ENCODE measurements around the gene SND1. TPM values are rescaled to one million over a fixed set of nuclear protein-coding genes. Genes with fewer than 3 reads are reported as not detected.
A peak's percentile ranks its signal among the peaks of the same experiment; 100 is the strongest.

SND1 gene
- total RNA-seq, 3 donors from 2014 or later, result 260 to 267 (median 267) TPM

DNA sequence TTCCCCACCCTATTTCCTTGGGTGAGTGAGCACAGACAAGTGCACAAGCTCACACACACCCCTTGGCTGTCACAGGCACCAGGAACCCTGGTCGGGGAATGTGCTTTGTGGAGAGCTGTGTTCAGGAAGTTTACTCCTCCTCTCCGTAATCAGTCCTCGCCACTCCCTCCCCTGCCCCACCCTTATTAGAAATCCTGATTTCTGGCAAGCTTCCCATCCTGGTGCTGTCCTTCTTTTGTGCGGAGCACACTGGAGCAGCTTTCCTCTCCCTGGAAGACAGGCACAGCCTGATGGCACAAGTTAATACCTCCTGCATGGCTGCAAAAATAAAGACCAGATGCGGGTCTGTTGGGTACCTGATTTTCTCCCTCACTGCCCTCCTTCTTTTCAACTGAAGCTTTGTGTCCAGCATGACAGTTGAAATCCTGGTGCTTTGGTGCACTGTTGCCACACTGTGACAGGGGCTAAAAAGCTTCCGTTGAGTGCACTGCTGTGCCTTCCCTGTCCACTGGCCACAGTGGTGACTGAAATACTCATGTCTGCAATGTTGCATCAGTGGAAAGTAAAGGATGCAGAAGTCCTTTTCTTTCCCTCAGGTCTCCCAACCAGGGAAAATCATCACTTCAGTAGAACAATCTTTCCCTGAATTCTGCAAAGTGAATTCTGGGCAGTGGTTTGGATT lies 324.2 kb downstream of the SND1 start:
- no peak for DNase-seq
- H3K27me3 Mint-ChIP-seq (ENCODE audit: low read depth), result no peaks in the 10 kb centered on the region
- peaks cover 72% of the 10 kb centered on the region for H3K36me3 Mint-ChIP-seq (ENCODE audit: insufficient read depth)
- ATAC-seq, result no peak
- no peak overlapping the region for H3K4me3 Mint-ChIP-seq
- peaks cover 6% of the 10 kb centered on the region for H3K4me1 Mint-ChIP-seq (ENCODE audit: low read depth)
- peaks cover 23% of the 10 kb centered on the region for H3K9me3 Mint-ChIP-seq

- H3K27me3 Mint-ChIP-seq (ENCODE audit: low read depth), result no peaks in the 10 kb centered on the region
- no peak overlapping the region for H3K4me3 Mint-ChIP-seq
- H3K4me1 Mint-ChIP-seq (ENCODE audit: low read depth), result peaks cover 9% of the 10 kb centered on the region
- ATAC-seq (no peak), DNase-seq (no peak)
- H3K9me3 Mint-ChIP-seq, result peaks cover 23% of the 10 kb centered on the region
- H3K36me3 Mint-ChIP-seq (ENCODE audit: insufficient read depth), result peaks cover 72% of the 10 kb centered on the region
Observed at GRCh38 chr7:127976738-127977120, 324.7 kb downstream of the SND1 start.

DNA sequence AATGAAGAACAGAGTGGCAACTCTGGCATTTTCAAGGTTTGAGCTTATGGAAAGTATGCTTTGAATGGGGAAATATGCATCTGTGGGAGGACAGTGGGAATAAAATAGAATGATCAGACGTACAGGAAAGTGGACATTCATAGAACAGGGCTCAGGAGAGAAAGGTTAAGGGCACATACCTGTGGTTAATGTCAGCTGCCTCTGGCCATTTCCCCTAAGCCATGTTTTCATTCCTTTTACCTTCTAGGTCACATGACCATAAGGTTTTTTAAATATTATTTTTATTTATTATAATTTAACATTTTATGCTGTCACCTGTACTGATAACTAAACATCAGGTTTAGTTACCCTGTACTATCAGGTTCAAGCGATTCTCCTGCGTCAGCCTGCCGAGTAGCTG lies 326.4 kb downstream of the SND1 start:
- peaks cover 62% of the 10 kb centered on the region for H3K36me3 Mint-ChIP-seq (ENCODE audit: insufficient read depth)
- peaks cover 23% of the 10 kb centered on the region for H3K9me3 Mint-ChIP-seq
- DNase-seq, result no peak
- no peak overlapping the region for H3K4me3 Mint-ChIP-seq
- ATAC-seq, result no peak
- H3K27me3 Mint-ChIP-seq (ENCODE audit: low read depth), result no peaks in the 10 kb centered on the region
- H3K4me1 Mint-ChIP-seq (ENCODE audit: low read depth), result peaks cover 17% of the 10 kb centered on the region

DNA sequence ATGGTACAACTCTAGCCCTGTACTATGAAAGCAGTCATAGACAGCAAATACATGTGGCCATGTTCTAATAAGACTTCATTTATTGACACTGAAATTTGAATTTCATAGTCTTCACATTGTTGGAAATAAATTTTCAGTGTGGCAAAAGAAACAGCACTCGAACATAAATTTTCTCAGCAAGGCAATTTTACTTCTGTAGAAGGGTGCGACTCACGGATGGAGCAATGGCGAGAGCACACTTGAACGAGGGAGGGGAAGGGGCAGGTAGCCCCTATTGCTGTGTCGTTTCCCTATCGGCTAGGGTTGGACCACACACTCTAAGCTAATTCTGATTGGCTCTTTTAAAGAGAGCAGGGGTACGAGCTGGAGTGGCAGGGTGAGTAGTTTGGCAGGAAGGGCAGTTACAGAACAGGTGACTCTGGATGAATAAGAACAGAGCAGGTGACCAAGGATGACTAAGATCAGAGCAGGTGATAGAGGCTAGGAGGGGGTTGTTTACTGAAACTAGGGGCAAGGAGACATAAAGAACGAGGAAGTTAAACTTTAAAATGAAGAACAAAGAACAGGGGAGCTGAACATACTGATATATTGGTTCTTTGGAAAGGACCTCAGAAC lies 327.2 kb downstream of the SND1 start:
- peaks cover 22% of the 10 kb centered on the region for H3K4me1 Mint-ChIP-seq (ENCODE audit: low read depth)
- no peak for ATAC-seq
- DNase-seq, result no peak
- H3K4me3 Mint-ChIP-seq, result no peak overlapping the region
- H3K36me3 Mint-ChIP-seq (ENCODE audit: insufficient read depth), result peaks cover 58% of the 10 kb centered on the region
- H3K9me3 Mint-ChIP-seq, result peaks cover 23% of the 10 kb centered on the region
- H3K27me3 Mint-ChIP-seq (ENCODE audit: low read depth), result no peaks in the 10 kb centered on the region

GRCh38 chr7:127979728-127980126 lies 327.7 kb downstream of the SND1 start:
- DNase-seq, result no peak
- Mint-ChIP-seq H3K4me1 (ENCODE audit: low read depth) (peaks cover 25% of the 10 kb centered on the region), H3K36me3 (ENCODE audit: insufficient read depth) (peaks cover 57% of the 10 kb centered on the region), H3K9me3 (peaks cover 23% of the 10 kb centered on the region), H3K27me3 (ENCODE audit: low read depth) (no peaks in the 10 kb centered on the region), H3K4me3 (no peak overlapping the region)
- no peak for ATAC-seq

GRCh38 chr7:127980901-127981300 lies 328.9 kb downstream of the SND1 start:
- H3K4me1 Mint-ChIP-seq (ENCODE audit: low read depth), result peaks cover 25% of the 10 kb centered on the region
- DNase-seq, result no peak
- H3K9me3 Mint-ChIP-seq, result peaks cover 23% of the 10 kb centered on the region
- no peaks in the 10 kb centered on the region for H3K27me3 Mint-ChIP-seq (ENCODE audit: low read depth)
- no peak overlapping the region for H3K4me3 Mint-ChIP-seq
- no peak for ATAC-seq
- H3K36me3 Mint-ChIP-seq (ENCODE audit: insufficient read depth), result peaks cover 45% of the 10 kb centered on the region

- ATAC-seq, result no peak
- no peak overlapping the region for H3K4me3 Mint-ChIP-seq
Observed at GRCh38 chr7:127981965-127982364, 330.0 kb downstream of the SND1 start.

DNA sequence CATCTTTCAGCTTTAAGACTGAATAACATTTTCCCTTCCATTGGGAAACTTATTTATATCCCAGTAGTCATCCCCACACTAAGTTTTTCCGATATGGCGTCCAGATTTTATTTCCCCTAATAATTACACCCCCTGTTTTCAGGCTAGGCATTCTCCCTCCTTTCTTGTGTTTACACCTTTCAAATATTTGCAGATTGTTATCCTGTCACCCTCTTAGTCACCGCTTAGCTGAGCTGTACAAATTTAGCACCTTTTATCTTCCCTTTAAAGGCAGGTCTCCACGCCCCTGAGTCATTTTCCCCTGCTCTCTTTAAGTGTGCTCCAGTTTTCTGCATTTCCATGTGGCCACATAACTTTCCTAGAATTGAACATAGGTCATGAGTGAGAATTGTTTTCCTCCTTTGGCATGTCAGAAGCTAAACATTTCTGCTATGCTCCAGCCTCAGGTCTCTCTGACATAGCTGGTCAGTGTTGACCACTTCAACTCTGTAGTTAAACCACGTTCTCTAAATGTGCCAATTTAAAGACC lies 331.9 kb downstream of the SND1 start:
- ATAC-seq (peak; percentile 56 to 57), DNase-seq (no peak)
- Mint-ChIP-seq H3K36me3 (ENCODE audit: insufficient read depth) (peaks cover 18% of the 10 kb centered on the region), H3K9me3 (peaks cover 7% of the 10 kb centered on the region), H3K27me3 (ENCODE audit: low read depth) (no peaks in the 10 kb centered on the region), H3K4me3 (no peak overlapping the region), H3K4me1 (ENCODE audit: low read depth) (peaks cover 25% of the 10 kb centered on the region)

More at GRCh38 chr7:127981965-127982364, 330.0 kb downstream of the SND1 start:
- no peak for DNase-seq
- Mint-ChIP-seq H3K36me3 (ENCODE audit: insufficient read depth) (peaks cover 34% of the 10 kb centered on the region), H3K4me1 (ENCODE audit: low read depth) (peaks cover 25% of the 10 kb centered on the region), H3K9me3 (peaks cover 22% of the 10 kb centered on the region), H3K27me3 (ENCODE audit: low read depth) (no peaks in the 10 kb centered on the region)

DNA sequence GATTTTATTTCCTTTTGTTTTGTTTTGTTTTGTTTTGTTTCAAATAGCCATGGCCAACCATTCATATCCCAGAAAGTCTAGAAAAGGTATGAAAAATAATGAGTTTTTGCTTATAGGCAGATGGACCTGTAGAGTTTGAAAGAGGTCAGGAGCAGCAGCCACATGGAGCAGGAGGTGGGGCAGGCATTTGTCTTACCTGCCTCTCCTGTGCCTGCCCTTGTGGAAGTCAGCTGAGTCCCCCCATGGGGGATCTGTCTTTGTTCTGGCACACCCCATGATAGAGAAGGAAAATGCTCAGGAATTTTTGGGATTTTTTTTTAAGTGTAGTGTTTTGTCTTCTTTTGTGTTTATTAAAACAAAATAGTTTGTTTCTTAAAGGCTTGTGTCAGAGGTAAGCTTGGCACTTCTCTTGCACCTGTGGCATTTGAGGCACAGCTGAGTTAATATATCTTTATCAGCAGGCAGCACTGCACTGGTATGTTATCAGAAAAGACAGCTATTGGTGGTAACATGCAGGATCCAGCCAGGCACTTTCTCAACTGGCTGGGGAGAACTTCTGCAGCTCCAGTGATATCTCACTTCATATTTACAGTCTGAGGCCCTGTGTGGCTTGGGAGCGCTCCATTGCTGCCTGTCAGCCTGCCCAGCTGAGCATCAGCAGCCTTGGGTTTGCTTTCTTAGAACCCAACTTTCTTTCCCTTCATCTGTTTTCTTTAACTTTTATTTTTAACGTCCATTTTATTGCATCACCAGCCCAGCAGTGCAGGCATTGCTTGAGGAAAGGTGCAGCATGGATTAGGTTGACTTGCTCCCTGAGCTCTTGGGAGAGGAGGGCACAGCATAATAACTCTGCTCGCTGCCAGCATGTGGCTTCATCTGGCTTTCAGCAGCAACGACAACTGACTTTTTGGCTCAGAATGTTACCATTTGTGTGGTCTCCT lies 334.9 kb downstream of the SND1 start:
- H3K36me3 Mint-ChIP-seq (ENCODE audit: insufficient read depth), result peaks cover 21% of the 10 kb centered on the region
- no peaks in the 10 kb centered on the region for H3K9me3 Mint-ChIP-seq
- no peak overlapping the region for H3K4me3 Mint-ChIP-seq
- H3K27me3 Mint-ChIP-seq (ENCODE audit: low read depth), result no peaks in the 10 kb centered on the region
- ATAC-seq (no peak), DNase-seq (no peak)
- peaks cover 14% of the 10 kb centered on the region for H3K4me1 Mint-ChIP-seq (ENCODE audit: low read depth)

- H3K9me3 Mint-ChIP-seq, result no peaks in the 10 kb centered on the region
- no peak overlapping the region for H3K4me3 Mint-ChIP-seq
- peaks cover 6% of the 10 kb centered on the region for H3K4me1 Mint-ChIP-seq (ENCODE audit: low read depth)
- DNase-seq, result no peak
- no peaks in the 10 kb centered on the region for H3K27me3 Mint-ChIP-seq (ENCODE audit: low read depth)
- no peak for ATAC-seq
- H3K36me3 Mint-ChIP-seq (ENCODE audit: insufficient read depth), result peaks cover 39% of the 10 kb centered on the region
Observed at GRCh38 chr7:127988751-127989150, 336.8 kb downstream of the SND1 start.

DNA sequence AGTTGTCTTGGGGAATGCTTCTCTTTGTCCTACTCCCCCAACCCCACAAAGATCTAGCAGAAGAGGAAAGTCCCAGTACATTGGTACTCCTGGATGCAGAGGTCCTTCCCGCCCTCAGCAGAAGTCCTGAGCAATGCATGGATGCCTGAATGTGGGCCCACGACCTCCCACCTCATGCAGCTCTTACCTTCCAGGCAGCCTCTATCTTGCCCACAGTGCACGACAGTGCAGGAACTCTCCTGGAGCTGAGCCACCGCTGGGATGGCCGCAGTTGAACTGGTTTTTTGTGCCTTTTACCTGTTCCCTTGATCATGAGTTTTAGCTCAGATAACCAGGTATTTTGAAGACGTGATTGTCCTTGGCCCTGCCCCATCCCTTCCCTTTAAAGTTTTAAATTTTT lies 341.3 kb downstream of the SND1 start:
- no peaks in the 10 kb centered on the region for H3K27me3 Mint-ChIP-seq (ENCODE audit: low read depth)
- peaks cover 54% of the 10 kb centered on the region for H3K36me3 Mint-ChIP-seq (ENCODE audit: insufficient read depth)
- no peak overlapping the region for H3K4me3 Mint-ChIP-seq
- no peaks in the 10 kb centered on the region for H3K4me1 Mint-ChIP-seq (ENCODE audit: low read depth)
- no peaks in the 10 kb centered on the region for H3K9me3 Mint-ChIP-seq
- DNase-seq (no peak), ATAC-seq (no peak)

DNA sequence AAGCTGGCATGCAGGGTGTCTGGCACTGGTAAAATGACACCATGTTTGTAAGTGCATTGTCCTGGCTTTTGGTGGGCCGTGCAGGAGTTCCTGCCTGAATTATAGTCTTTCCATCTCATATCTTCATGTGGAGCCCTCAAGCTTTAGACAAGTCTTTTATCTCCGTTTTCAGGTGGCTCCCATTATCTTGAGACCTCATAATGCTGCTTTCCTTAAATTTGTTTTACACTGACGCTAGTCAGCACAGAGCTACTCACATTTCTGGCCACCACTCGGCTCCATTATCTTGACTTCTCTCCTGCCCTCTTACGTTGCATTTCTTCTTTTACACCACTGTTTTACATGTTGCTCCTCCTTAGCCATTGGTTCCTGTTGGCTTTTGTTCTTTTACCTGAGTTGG lies 342.0 kb downstream of the SND1 start:
- ATAC-seq, result no peak
- Mint-ChIP-seq H3K4me1 (ENCODE audit: low read depth) (no peaks in the 10 kb centered on the region), H3K27me3 (ENCODE audit: low read depth) (no peaks in the 10 kb centered on the region), H3K4me3 (no peak overlapping the region), H3K9me3 (no peaks in the 10 kb centered on the region), H3K36me3 (ENCODE audit: insufficient read depth) (peaks cover 55% of the 10 kb centered on the region)
- DNase-seq, result no peak

DNA sequence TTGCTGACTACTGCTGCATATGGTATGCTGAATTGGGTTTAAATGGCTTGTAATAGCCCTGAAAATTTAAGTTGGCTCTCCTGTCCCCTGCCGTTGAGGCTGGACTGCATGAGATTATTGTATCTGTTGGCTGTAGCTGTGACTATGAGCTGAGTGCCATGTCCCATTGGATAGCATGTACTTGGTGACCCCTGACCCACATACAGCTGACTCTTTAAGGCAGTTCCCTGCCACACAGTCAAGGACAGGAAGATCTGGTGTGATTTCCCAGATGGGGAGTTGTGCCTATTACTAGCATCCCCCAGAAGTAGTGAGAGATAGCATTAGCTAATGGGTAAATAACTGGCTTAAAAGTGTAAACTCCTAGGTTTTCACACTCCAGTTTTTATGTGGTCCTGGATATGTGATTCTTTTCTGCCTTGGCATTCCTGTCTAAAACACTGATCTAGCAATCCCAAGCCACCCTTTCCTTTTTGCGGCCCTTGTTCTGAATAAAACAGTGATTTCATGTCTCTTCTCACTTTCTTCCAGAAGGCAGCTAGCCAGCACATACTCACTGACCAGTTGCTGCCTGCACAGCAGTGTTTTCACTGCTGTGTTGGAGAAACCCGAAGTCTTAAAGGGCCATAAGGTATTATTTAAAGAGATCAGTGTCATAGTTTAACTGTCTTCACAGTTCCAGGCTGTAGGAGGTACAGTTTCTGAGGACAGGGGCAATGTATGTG lies 343.3 kb downstream of the SND1 start:
- no peak for ATAC-seq
- no peaks in the 10 kb centered on the region for H3K9me3 Mint-ChIP-seq
- no peak overlapping the region for H3K4me3 Mint-ChIP-seq
- no peak for DNase-seq
- H3K36me3 Mint-ChIP-seq (ENCODE audit: insufficient read depth), result peaks cover 53% of the 10 kb centered on the region
- no peaks in the 10 kb centered on the region for H3K27me3 Mint-ChIP-seq (ENCODE audit: low read depth)
- no peaks in the 10 kb centered on the region for H3K4me1 Mint-ChIP-seq (ENCODE audit: low read depth)

DNA sequence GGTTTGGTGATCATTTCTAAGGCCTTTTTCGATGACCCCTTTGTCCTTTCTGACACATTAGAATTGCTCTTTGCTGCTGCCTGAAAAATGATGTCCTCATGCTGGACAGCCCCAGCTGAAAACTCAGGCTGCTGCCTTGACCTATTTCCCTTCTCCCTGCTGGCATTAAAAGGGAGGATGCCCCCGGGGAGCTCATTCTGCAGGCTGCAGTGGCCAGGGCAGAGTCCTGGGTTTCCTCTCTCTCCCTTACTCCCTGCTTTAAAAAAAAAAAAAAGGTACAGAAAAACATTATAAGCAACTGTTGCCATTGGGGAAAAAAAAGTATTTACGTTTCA lies 343.9 kb downstream of the SND1 start:
- Mint-ChIP-seq H3K9me3 (no peaks in the 10 kb centered on the region), H3K4me1 (ENCODE audit: low read depth) (no peaks in the 10 kb centered on the region), H3K36me3 (ENCODE audit: insufficient read depth) (peaks cover 52% of the 10 kb centered on the region), H3K27me3 (ENCODE audit: low read depth) (no peaks in the 10 kb centered on the region), H3K4me3 (no peak overlapping the region)
- no peak for ATAC-seq
- DNase-seq, result no peak
